WTC11 (cell line): ENCODE measurements around the gene MRPL11. TPM values are rescaled to one million over a fixed set of nuclear protein-coding genes. Genes with fewer than 3 reads are reported as not detected.
A peak's percentile ranks its signal among the peaks of the same experiment; 100 is the strongest.

Experiments
- ATAC-seq: fragments of 200-7000 bp; cut with Tn5 transposase; 2 replicates; pipeline ENCODE4 v1.10.0; 2021; ENCODE audit warnings: mild to moderate bottlenecking, moderate library complexity
- CTCF ChIA-PET: fragments of 300-600 bp; sonication (Branson Sonifier 250); formaldehyde crosslinking; loops from one replicate; lab custom pipeline; 2021; ENCODE audit warnings: antibody characterized with exemption; lab: Charles Lee
- POLR2A ChIA-PET: fragments of 350-600 bp; sonication (Branson Sonifier 250); formaldehyde crosslinking; loops from one replicate; lab custom pipeline; 2021; ENCODE audit warnings: antibody characterized with exemption; lab: Charles Lee
- DNase-seq: peaks from one replicate; pipeline ENCODE4 v3.0.0; 2021; ENCODE audit warnings: low spot score
- H3K27ac Mint-ChIP-seq: 2 replicates; pipeline ENCODE4 v1.8.0; 2021; ENCODE audit warnings: mixed read lengths
- H3K27me3 Mint-ChIP-seq: 2 replicates; pipeline ENCODE4 v1.8.0; 2021; ENCODE audit warnings: low read depth, mild to moderate bottlenecking, moderate library complexity, mixed read lengths
- H3K36me3 Mint-ChIP-seq: 2 replicates; pipeline ENCODE4 v1.8.0; 2021; ENCODE audit warnings: mixed read lengths
- H3K4me1 Mint-ChIP-seq: 2 replicates; pipeline ENCODE4 v1.8.0; 2022; ENCODE audit warnings: mixed read lengths
- H3K4me3 Mint-ChIP-seq: 2 replicates; pipeline ENCODE4 v1.8.0; 2021; ENCODE audit warnings: mild to moderate bottlenecking, moderate library complexity, mixed read lengths
- H3K9me3 Mint-ChIP-seq: 2 replicates; pipeline ENCODE4 v1.8.0; 2021; ENCODE audit warnings: mixed read lengths
- FOXK1 ChIP-seq: sonication (generic); formaldehyde crosslinking; IDR thresholded peaks from 2 replicates; pipeline ENCODE4 v1.8.0; 2022; ENCODE audit warnings: mild to moderate bottlenecking, moderate library complexity, missing genetic modification reagents
- JAZF1 ChIP-seq: fragments of 250-450 bp; sonication (Bioruptor Pico); IDR thresholded peaks from 2 replicates; pipeline ENCODE4 v1.9.0; 2021; ENCODE audit warnings: moderate library complexity, mild to moderate bottlenecking, inconsistent platforms
- NFYB ChIP-seq: sonication (generic); formaldehyde crosslinking; conservative IDR thresholded peaks from 2 replicates; pipeline ENCODE4 v1.8.0; 2022; ENCODE audit warnings: low read depth, missing genetic modification reagents
- NR3C1 ChIP-seq: sonication (generic); formaldehyde crosslinking; conservative IDR thresholded peaks from 2 replicates; pipeline ENCODE4 v1.8.1; 2023; ENCODE audit warnings: low read depth, mild to moderate bottlenecking, missing genetic modification reagents
- SP1 ChIP-seq: sonication (generic); formaldehyde crosslinking; conservative IDR thresholded peaks from 2 replicates; pipeline ENCODE4 v1.8.1; 2022; ENCODE audit warnings: missing genetic modification reagents
- ZNF263 ChIP-seq: sonication (generic); formaldehyde crosslinking; IDR thresholded peaks from 2 replicates; pipeline ENCODE4 v1.8.1; 2022; ENCODE audit warnings: low read depth, mild to moderate bottlenecking, moderate library complexity, missing genetic modification reagents
- total RNA-seq: library from RNA; stranded (reverse); gene quantifications from 3 replicates; pipeline ENCODE4 v1.2.3, GENCODE V29; 2021
- TF ChIP-seq, protein P1 (sequence below): sonication (generic); formaldehyde crosslinking; IDR thresholded peaks from 2 replicates; pipeline ENCODE4 v1.8.1; 2023; ENCODE audit warnings: mild to moderate bottlenecking, missing genetic modification reagents, moderate library complexity
- TF ChIP-seq, protein P2 (sequence below): sonication (generic); formaldehyde crosslinking; conservative IDR thresholded peaks from 2 replicates; pipeline ENCODE4 v1.8.1; 2022; ENCODE audit warnings: mild to moderate bottlenecking, missing genetic modification reagents
- TF ChIP-seq, protein P3 (sequence below): sonication (generic); formaldehyde crosslinking; IDR thresholded peaks from 2 replicates; pipeline ENCODE4 v1.8.0; 2022; ENCODE audit warnings: mild to moderate bottlenecking, missing genetic modification reagents
- TF ChIP-seq, protein P4 (sequence below): sonication (generic); formaldehyde crosslinking; IDR thresholded peaks from 2 replicates; pipeline ENCODE4 v1.8.0; 2022; ENCODE audit warnings: missing genetic modification reagents
- TF ChIP-seq, protein P5 (sequence below): sonication (generic); formaldehyde crosslinking; IDR thresholded peaks from 2 replicates; pipeline ENCODE4 v1.8.1; 2022; ENCODE audit warnings: missing genetic modification reagents, borderline replicate concordance
- TF ChIP-seq, protein P6 (sequence below): fragments of 200-600 bp; IDR thresholded peaks from 2 replicates; pipeline ENCODE4 v1.8.0; 2022; ENCODE audit warnings: antibody characterized with exemption
- TF ChIP-seq, protein P7 (sequence below): sonication (generic); formaldehyde crosslinking; IDR thresholded peaks from 2 replicates; pipeline ENCODE4 v1.8.0; 2023; ENCODE audit warnings: mild to moderate bottlenecking, missing genetic modification reagents
- TF ChIP-seq, protein P8 (sequence below): sonication (generic); formaldehyde crosslinking; IDR thresholded peaks from 2 replicates; pipeline ENCODE4 v1.8.1; 2023; ENCODE audit warnings: mild to moderate bottlenecking, missing genetic modification reagents
- TF ChIP-seq, protein P9 (sequence below): sonication (generic); formaldehyde crosslinking; IDR thresholded peaks from 2 replicates; pipeline ENCODE4 v1.8.0; 2022; ENCODE audit warnings: mild to moderate bottlenecking, missing genetic modification reagents

Gene MRPL11
- total RNA-seq, 1 experiment from 2014 or later: 137 TPM

DNA sequence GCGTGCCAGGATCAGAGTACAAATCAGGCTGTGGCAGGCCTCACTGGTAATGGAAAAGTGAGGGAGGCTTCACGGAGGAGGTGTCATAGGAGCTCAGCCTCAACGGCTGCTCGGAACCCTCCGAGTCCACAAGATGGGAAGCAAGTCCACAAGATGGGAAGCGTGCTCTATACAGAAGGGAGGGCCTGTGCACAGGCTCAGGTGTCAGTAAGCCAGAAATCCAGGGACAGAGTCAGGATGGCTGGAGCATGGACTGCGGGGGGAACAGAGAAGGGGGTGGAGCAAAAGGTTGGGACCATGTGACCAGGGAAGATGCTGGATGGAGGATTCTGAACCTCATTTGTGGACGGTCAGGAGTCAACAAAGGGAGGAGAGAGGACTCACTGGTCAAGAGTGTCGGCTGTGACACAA, 38.2 kb upstream of the MRPL11 start:
- H3K27ac Mint-ChIP-seq: peak overlapping the region; percentile 89
- ATAC-seq (peak; percentile 4), DNase-seq (peak; percentile 31)
- TF ChIP-seq, protein P1, sequence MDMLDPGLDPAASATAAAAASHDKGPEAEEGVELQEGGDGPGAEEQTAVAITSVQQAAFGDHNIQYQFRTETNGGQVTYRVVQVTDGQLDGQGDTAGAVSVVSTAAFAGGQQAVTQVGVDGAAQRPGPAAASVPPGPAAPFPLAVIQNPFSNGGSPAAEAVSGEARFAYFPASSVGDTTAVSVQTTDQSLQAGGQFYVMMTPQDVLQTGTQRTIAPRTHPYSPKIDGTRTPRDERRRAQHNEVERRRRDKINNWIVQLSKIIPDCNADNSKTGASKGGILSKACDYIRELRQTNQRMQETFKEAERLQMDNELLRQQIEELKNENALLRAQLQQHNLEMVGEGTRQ (CRISPR knock-in tag): peak; percentile 81
- TF ChIP-seq JAZF1 (CRISPR knock-in tag): no peak
- TF ChIP-seq, protein P2, sequence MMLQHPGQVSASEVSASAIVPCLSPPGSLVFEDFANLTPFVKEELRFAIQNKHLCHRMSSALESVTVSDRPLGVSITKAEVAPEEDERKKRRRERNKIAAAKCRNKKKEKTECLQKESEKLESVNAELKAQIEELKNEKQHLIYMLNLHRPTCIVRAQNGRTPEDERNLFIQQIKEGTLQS (CRISPR knock-in tag): no peak
- TF ChIP-seq, protein P3, sequence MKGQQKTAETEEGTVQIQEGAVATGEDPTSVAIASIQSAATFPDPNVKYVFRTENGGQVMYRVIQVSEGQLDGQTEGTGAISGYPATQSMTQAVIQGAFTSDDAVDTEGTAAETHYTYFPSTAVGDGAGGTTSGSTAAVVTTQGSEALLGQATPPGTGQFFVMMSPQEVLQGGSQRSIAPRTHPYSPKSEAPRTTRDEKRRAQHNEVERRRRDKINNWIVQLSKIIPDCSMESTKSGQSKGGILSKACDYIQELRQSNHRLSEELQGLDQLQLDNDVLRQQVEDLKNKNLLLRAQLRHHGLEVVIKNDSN: peak; percentile 72
- TF ChIP-seq SP1 (CRISPR knock-in tag): 0 out of 2 replicates have a peak, but pooled peaks have one; percentile 27
- TF ChIP-seq, protein P4, sequence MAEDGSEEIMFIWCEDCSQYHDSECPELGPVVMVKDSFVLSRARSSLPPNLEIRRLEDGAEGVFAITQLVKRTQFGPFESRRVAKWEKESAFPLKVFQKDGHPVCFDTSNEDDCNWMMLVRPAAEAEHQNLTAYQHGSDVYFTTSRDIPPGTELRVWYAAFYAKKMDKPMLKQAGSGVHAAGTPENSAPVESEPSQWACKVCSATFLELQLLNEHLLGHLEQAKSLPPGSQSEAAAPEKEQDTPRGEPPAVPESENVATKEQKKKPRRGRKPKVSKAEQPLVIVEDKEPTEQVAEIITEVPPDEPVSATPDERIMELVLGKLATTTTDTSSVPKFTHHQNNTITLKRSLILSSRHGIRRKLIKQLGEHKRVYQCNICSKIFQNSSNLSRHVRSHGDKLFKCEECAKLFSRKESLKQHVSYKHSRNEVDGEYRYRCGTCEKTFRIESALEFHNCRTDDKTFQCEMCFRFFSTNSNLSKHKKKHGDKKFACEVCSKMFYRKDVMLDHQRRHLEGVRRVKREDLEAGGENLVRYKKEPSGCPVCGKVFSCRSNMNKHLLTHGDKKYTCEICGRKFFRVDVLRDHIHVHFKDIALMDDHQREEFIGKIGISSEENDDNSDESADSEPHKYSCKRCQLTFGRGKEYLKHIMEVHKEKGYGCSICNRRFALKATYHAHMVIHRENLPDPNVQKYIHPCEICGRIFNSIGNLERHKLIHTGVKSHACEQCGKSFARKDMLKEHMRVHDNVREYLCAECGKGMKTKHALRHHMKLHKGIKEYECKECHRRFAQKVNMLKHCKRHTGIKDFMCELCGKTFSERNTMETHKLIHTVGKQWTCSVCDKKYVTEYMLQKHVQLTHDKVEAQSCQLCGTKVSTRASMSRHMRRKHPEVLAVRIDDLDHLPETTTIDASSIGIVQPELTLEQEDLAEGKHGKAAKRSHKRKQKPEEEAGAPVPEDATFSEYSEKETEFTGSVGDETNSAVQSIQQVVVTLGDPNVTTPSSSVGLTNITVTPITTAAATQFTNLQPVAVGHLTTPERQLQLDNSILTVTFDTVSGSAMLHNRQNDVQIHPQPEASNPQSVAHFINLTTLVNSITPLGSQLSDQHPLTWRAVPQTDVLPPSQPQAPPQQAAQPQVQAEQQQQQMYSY (CRISPR knock-in tag): peak; percentile 98
- H3K9me3 Mint-ChIP-seq: no peaks in the 10 kb centered on the region
- peaks cover 26% of the 10 kb centered on the region for H3K4me1 Mint-ChIP-seq
- peaks cover 2% of the 10 kb centered on the region; the same call in 1 of the 2 replicates for H3K36me3 Mint-ChIP-seq
- ChIA-PET CTCF (interaction anchor here (1.3 kb wide), 1 partner anchor 10 kb away, joined by 6 read pairs; the partner anchor contains the start of gene PELI3), POLR2A (interaction anchor here (0.6 kb wide), 1 partner anchor 13 kb away, joined by 5 read pairs; no protein-coding TSS in a partner anchor)
- no peak overlapping the region for H3K4me3 Mint-ChIP-seq
- H3K27me3 Mint-ChIP-seq: no peaks in the 10 kb centered on the region

DNA sequence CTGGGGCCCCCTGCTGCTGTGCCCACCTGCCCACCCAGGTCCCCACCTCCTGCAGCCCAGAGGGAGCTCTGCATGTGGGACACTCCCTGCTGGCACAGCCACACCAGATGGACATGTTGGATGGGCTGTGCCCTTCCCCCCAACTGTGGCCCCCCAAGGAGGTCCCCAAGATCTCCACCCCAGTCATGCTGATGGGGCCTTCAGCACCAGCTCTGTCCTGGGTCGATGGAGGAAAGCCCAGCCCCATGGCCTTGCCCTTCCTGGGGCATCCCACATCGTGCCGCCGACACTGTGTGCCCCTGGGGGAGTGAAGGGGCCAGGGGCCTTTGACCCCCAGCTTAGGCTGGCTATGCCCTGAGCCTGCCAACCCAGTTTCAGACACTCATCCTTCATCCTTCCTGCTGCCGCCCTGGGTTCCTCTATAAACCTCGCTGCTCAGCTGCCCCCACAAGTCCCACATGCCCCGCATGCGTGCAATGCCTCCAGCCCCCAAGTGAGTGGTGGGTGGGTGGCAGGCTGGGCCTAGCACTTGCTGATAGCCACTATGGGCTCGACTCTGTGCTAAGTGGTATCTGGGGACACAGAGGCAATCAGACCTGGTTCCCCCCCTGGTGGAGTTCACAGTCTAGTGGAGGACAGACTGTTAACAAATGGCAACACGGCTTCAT, 37.7 kb upstream of the MRPL11 start:
- TF ChIP-seq, protein P5, sequence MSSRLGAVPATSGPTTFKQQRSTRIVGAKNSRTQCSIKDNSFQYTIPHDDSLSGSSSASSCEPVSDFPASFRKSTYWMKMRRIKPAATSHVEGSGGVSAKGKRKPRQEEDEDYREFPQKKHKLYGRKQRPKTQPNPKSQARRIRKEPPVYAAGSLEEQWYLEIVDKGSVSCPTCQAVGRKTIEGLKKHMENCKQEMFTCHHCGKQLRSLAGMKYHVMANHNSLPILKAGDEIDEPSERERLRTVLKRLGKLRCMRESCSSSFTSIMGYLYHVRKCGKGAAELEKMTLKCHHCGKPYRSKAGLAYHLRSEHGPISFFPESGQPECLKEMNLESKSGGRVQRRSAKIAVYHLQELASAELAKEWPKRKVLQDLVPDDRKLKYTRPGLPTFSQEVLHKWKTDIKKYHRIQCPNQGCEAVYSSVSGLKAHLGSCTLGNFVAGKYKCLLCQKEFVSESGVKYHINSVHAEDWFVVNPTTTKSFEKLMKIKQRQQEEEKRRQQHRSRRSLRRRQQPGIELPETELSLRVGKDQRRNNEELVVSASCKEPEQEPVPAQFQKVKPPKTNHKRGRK: no peak
- TF ChIP-seq NFYB (CRISPR knock-in tag) (no peak), NR3C1 (CRISPR knock-in tag) (no peak), ZNF263 (CRISPR knock-in tag) (no peak), FOXK1 (CRISPR knock-in tag) (no peak)
- TF ChIP-seq, protein P6, sequence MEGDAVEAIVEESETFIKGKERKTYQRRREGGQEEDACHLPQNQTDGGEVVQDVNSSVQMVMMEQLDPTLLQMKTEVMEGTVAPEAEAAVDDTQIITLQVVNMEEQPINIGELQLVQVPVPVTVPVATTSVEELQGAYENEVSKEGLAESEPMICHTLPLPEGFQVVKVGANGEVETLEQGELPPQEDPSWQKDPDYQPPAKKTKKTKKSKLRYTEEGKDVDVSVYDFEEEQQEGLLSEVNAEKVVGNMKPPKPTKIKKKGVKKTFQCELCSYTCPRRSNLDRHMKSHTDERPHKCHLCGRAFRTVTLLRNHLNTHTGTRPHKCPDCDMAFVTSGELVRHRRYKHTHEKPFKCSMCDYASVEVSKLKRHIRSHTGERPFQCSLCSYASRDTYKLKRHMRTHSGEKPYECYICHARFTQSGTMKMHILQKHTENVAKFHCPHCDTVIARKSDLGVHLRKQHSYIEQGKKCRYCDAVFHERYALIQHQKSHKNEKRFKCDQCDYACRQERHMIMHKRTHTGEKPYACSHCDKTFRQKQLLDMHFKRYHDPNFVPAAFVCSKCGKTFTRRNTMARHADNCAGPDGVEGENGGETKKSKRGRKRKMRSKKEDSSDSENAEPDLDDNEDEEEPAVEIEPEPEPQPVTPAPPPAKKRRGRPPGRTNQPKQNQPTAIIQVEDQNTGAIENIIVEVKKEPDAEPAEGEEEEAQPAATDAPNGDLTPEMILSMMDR: no peak
- TF ChIP-seq, protein P7, sequence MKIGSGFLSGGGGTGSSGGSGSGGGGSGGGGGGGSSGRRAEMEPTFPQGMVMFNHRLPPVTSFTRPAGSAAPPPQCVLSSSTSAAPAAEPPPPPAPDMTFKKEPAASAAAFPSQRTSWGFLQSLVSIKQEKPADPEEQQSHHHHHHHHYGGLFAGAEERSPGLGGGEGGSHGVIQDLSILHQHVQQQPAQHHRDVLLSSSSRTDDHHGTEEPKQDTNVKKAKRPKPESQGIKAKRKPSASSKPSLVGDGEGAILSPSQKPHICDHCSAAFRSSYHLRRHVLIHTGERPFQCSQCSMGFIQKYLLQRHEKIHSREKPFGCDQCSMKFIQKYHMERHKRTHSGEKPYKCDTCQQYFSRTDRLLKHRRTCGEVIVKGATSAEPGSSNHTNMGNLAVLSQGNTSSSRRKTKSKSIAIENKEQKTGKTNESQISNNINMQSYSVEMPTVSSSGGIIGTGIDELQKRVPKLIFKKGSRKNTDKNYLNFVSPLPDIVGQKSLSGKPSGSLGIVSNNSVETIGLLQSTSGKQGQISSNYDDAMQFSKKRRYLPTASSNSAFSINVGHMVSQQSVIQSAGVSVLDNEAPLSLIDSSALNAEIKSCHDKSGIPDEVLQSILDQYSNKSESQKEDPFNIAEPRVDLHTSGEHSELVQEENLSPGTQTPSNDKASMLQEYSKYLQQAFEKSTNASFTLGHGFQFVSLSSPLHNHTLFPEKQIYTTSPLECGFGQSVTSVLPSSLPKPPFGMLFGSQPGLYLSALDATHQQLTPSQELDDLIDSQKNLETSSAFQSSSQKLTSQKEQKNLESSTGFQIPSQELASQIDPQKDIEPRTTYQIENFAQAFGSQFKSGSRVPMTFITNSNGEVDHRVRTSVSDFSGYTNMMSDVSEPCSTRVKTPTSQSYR: no peak
- TF ChIP-seq, protein P8, sequence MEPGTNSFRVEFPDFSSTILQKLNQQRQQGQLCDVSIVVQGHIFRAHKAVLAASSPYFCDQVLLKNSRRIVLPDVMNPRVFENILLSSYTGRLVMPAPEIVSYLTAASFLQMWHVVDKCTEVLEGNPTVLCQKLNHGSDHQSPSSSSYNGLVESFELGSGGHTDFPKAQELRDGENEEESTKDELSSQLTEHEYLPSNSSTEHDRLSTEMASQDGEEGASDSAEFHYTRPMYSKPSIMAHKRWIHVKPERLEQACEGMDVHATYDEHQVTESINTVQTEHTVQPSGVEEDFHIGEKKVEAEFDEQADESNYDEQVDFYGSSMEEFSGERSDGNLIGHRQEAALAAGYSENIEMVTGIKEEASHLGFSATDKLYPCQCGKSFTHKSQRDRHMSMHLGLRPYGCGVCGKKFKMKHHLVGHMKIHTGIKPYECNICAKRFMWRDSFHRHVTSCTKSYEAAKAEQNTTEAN (CRISPR knock-in tag): no peak
- TF ChIP-seq, protein P9, sequence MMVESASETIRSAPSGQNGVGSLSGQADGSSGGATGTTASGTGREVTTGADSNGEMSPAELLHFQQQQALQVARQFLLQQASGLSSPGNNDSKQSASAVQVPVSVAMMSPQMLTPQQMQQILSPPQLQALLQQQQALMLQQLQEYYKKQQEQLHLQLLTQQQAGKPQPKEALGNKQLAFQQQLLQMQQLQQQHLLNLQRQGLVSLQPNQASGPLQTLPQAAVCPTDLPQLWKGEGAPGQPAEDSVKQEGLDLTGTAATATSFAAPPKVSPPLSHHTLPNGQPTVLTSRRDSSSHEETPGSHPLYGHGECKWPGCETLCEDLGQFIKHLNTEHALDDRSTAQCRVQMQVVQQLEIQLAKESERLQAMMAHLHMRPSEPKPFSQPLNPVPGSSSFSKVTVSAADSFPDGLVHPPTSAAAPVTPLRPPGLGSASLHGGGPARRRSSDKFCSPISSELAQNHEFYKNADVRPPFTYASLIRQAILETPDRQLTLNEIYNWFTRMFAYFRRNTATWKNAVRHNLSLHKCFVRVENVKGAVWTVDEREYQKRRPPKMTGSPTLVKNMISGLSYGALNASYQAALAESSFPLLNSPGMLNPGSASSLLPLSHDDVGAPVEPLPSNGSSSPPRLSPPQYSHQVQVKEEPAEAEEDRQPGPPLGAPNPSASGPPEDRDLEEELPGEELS (CRISPR knock-in tag): no peak
- no peaks in the 10 kb centered on the region for H3K27me3 Mint-ChIP-seq
- H3K9me3 Mint-ChIP-seq: no peaks in the 10 kb centered on the region
- ATAC-seq (no peak), DNase-seq (no peak)
- H3K4me3 Mint-ChIP-seq: no peak overlapping the region
- POLR2A ChIA-PET: interaction anchor here (0.6 kb wide), 1 partner anchor 13 kb away, joined by 5 read pairs; no protein-coding TSS in a partner anchor
- CTCF ChIA-PET: interaction anchor here (1.3 kb wide), 1 partner anchor 10 kb away, joined by 6 read pairs; the partner anchor contains the start of gene PELI3
- H3K36me3 Mint-ChIP-seq: peaks cover 2% of the 10 kb centered on the region; the same call in 1 of the 2 replicates
- H3K4me1 Mint-ChIP-seq: peaks cover 26% of the 10 kb centered on the region
- peak overlapping the region; percentile 89 for H3K27ac Mint-ChIP-seq
